Measurements from ENCODE around the gene ARFGEF2. TPM values are rescaled to one million over a fixed set of nuclear protein-coding genes. Genes with fewer than 3 reads are reported as not detected.
"Not testable (repeated sequence)": the region's sequence is repeated elsewhere in the genome, so short reads cannot be mapped to it uniquely, and the experiment has no call there.

The ARFGEF2 gene
- polyA plus RNA-seq, 1 donor (not counting 4 experiments of a cell fraction or from before 2014, with no cell fraction given): 19.2 TPM

GRCh38 chr20:49078310-49078709 lies 156.8 kb downstream of the ARFGEF2 start:
- Histone ChIP-seq H3K4me2 (ENCODE audit: control insufficient read depth, extremely low read depth, insufficient read depth, low read depth, low read length) (no peak overlapping the region), H3K9me1 (ENCODE audit: control insufficient read depth, extremely low read depth, insufficient read depth, low read length) (no peaks in the 10 kb centered on the region), H3K36me3 (ENCODE audit: control insufficient read depth in 2 of 2, extremely low read depth in 1 of 2, insufficient read depth in 2 of 2, low read length in 2 of 2) (peaks cover 15 to 17% of the 10 kb centered on the region in 2 experiments), H3K9ac (ENCODE audit: control insufficient read depth, extremely low read depth, insufficient read depth, low read length) (no peak overlapping the region), H3K27me3 (ENCODE audit: control insufficient read depth, extremely low read depth, insufficient read depth, low read length) (no peaks in the 10 kb centered on the region), H3K9me3 (ENCODE audit: control insufficient read depth, low read depth, low read length) (no peaks in the 10 kb centered on the region), H3K79me2 (ENCODE audit: control insufficient read depth, insufficient read depth, low read length) (no peaks in the 10 kb centered on the region), H3K4me1 (ENCODE audit: control insufficient read depth, extremely low read depth, insufficient read depth, low read length) (no peaks in the 10 kb centered on the region), H3K27ac (ENCODE audit: control insufficient read depth, insufficient read depth, low read length) (no peak overlapping the region), H2AFZ (ENCODE audit: control insufficient read depth, low read length) (no peak overlapping the region), H4K20me1 (ENCODE audit: control insufficient read depth, extremely low read depth, insufficient read depth, low read length) (no peaks in the 10 kb centered on the region), H3K4me3 (ENCODE audit: control insufficient read depth in 2 of 3, extremely low read depth in 1 of 3, insufficient read depth in 2 of 3, low read depth in 1 of 3, low read length in 3 of 3) (no peak overlapping the region)
- no peak for DNase-seq (ENCODE audit: low read depth, low spot score)
- FAIRE-seq: no peak
- dilution Hi-C loops (cut with MboI; ENCODE audit: extremely low pct_ligation_motif_present, low sequenced_read_pairs): no loop called here
- no peak for TF ChIP-seq EZH2 (IDR thresholded peaks at IDR 0.05; ENCODE audit: low read length)
- TF ChIP-seq, protein P1, sequence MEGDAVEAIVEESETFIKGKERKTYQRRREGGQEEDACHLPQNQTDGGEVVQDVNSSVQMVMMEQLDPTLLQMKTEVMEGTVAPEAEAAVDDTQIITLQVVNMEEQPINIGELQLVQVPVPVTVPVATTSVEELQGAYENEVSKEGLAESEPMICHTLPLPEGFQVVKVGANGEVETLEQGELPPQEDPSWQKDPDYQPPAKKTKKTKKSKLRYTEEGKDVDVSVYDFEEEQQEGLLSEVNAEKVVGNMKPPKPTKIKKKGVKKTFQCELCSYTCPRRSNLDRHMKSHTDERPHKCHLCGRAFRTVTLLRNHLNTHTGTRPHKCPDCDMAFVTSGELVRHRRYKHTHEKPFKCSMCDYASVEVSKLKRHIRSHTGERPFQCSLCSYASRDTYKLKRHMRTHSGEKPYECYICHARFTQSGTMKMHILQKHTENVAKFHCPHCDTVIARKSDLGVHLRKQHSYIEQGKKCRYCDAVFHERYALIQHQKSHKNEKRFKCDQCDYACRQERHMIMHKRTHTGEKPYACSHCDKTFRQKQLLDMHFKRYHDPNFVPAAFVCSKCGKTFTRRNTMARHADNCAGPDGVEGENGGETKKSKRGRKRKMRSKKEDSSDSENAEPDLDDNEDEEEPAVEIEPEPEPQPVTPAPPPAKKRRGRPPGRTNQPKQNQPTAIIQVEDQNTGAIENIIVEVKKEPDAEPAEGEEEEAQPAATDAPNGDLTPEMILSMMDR (optimal IDR thresholded peaks at IDR 0.05 in 1 of 3, IDR thresholded peaks at IDR 0.05 in 1 of 3, conservative IDR thresholded peaks at IDR 0.05 in 1 of 3; ENCODE audit: extremely low read depth in 1 of 3, insufficient read depth in 2 of 3, low read length in 3 of 3): no peak

GRCh38 chr20:49082295-49082694 lies 160.8 kb downstream of the ARFGEF2 start:
- H4K20me1 ChIP-seq (ENCODE audit: control insufficient read depth, extremely low read depth, insufficient read depth, low read length); H3K9ac ChIP-seq (ENCODE audit: control insufficient read depth, extremely low read depth, insufficient read depth, low read length); FAIRE-seq; H3K4me1 ChIP-seq (ENCODE audit: control insufficient read depth, extremely low read depth, insufficient read depth, low read length); dilution Hi-C loops (cut with MboI; ENCODE audit: extremely low pct_ligation_motif_present, low sequenced_read_pairs); H3K9me3 ChIP-seq (ENCODE audit: control insufficient read depth, low read depth, low read length); H3K27ac ChIP-seq (ENCODE audit: control insufficient read depth, insufficient read depth, low read length); H3K9me1 ChIP-seq (ENCODE audit: control insufficient read depth, extremely low read depth, insufficient read depth, low read length); H3K4me2 ChIP-seq (ENCODE audit: control insufficient read depth, extremely low read depth, insufficient read depth, low read depth, low read length); H2AFZ ChIP-seq (ENCODE audit: control insufficient read depth, low read length); H3K79me2 ChIP-seq (ENCODE audit: control insufficient read depth, insufficient read depth, low read length); DNase-seq (ENCODE audit: low read depth, low spot score); H3K4me3 ChIP-seq (ENCODE audit: control insufficient read depth in 2 of 3, extremely low read depth in 1 of 3, insufficient read depth in 2 of 3, low read depth in 1 of 3, low read length in 3 of 3); H3K27me3 ChIP-seq (ENCODE audit: control insufficient read depth, extremely low read depth, insufficient read depth, low read length): not testable (repeated sequence)
- H3K36me3 ChIP-seq (ENCODE audit: control insufficient read depth in 2 of 2, extremely low read depth in 1 of 2, insufficient read depth in 2 of 2, low read length in 2 of 2): peaks cover 24 to 26% of the 10 kb centered on the region in 2 experiments

Small RNA genes within 50 kb of the gene (small RNA-seq; reads per million reads assigned to genes)
- gene SNAP23P1 (ENCODE audit: insufficient read length in 3 of 3, low read depth in 3 of 3, low replicate concordance in 1 of 3): 0 reads per million in 3 experiments

Other genes with a start within 250 kb of the ARFGEF2 start
- gene PREX1, start 93.7 kb upstream of the ARFGEF2 start, polyA plus RNA-seq: 0.10 to 0.74 TPM (median 0.22 TPM) in 3 replicates
- 71.0 to 134 TPM (median 77.4 TPM) in 3 replicates for gene CSE1L, start 124.6 kb downstream of the ARFGEF2 start, polyA plus RNA-seq

Data from keratinocyte (primary cell).